Ureter (tissue), 1 donor: ENCODE measurements around the gene IGLL5. TPM values are rescaled to one million over a fixed set of nuclear protein-coding genes. Genes with fewer than 3 reads are reported as not detected.
A peak's percentile ranks its signal among the peaks of the same experiment; 100 is the strongest.
"Not testable (repeated sequence)": the region's sequence is repeated elsewhere in the genome, so short reads cannot be mapped to it uniquely, and the experiment has no call there.

Experiments used
- DNase-seq: peaks from one replicate; pipeline ENCODE4 v3.0.0-alpha.2; 2020; ENCODE audit warnings: low spot score
- total RNA-seq: library from RNA; stranded (reverse); gene quantifications from one replicate; pipeline ENCODE4 v1.2.4, GENCODE V29; 2023
- donor health status: DM: yes; HTN: yes; CAD: no.

Gene IGLL5
- total RNA-seq, 1 donor from 2014 or later = 34.5 TPM

DNA sequence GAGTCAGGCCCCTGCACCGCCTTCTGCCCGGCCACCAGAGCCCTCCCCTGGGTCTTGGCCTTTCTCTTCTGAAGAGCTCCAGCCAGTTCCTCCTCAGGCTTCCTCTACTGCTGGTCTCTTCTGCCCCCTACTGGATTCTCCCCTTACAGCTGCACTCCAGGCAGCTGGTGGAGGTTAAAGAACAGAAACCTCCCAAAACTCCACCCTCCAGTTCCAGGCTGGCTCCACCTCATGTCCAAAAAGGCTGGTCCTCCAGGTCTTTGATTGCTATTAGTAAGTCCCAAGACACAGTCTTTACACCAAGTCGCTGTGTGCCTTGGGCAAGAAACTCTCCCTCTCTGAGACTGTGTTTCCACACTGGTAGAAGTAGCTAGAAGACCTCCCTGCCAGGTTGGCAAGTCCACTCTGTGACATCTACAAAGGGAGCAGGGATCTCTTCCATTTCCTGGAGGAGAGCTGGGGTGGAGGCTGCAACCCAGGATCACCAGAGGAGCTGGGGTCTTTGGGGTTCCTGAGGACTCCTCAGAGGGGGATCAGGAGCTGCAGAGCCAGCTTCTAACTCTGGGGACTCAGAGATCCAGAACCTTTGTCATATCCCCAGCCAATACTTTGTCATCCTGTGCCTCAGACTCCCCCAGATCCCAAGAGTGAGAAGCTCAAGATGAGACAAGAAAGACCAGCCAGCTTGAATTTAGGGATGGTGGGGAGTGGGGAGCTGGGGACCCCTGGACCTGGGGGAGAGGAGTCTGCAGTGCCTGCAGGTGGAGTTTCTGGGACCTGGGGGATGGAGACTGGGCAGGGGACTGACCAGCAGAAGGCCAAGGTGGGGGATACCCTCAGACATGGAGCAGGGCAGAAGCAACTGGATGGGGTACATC, 3.4 kb upstream of the IGLL5 start:
- DNase-seq = peak; percentile 62

DNA sequence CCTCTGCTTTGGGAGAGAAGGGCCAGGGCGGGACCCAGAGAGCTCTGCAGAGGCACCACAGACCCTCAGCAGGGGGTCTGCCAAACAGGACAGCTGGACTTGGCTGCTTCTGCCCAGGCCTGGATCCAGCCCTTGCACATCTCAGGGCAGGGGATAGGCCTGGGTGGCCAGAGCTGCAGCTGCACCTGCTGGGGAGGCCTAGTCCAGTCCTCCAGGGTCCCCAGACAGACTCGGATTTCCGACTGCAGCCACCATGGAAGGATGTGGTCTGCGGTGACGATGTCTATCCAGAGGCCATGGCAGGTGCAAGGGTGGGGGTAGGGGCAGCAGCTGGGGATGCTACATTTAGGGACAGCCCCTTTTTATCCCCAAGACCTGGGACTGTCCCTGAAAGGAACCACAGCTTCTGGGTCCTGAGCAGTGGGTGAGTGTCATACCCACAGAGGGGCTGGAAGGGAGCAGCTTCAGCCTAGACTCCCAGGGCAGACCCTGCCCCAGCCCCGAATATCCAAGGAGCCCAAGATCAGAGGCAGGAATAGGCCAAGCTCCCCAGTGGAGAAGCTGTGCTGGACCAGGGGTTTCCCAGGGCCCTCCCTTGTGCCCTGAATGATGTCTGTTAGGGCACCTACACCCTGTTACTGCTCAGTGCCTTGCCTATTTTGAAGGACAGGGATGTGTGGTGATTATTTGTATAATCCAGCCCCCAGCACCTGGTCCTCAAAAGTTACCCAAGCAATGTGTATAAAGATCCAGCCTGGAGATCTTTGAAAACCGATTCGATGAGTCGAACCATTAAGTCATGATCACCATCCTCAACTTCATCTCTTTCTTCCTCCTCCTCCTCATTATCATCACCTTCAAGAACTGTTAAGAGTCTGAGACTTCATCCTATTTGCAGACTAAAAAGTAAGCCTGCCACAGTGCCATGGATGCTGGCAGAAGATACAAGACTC, 2.5 kb upstream of the IGLL5 start:
- DNase-seq = peak; percentile 39

DNA sequence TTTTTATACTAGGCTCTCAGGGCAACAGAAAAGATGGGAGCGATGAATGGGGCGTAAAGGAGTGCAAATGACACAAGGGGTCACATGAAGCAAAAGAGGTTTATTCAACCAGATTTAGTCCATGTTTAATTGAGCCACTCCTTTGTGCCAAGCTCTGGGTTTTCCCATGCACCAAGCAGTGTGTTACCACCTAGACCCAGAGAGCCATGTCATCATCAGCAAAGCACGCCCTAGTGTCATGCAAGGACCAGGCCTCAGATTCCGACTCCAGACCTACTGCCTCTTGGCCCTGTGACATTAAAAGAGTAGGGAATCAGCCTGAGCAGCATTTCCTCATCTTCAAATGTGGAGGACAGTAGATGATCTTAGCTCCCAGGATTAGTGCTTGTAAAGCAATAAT, 1.1 kb upstream of the IGLL5 start:
- peak; percentile 7 for DNase-seq

DNA sequence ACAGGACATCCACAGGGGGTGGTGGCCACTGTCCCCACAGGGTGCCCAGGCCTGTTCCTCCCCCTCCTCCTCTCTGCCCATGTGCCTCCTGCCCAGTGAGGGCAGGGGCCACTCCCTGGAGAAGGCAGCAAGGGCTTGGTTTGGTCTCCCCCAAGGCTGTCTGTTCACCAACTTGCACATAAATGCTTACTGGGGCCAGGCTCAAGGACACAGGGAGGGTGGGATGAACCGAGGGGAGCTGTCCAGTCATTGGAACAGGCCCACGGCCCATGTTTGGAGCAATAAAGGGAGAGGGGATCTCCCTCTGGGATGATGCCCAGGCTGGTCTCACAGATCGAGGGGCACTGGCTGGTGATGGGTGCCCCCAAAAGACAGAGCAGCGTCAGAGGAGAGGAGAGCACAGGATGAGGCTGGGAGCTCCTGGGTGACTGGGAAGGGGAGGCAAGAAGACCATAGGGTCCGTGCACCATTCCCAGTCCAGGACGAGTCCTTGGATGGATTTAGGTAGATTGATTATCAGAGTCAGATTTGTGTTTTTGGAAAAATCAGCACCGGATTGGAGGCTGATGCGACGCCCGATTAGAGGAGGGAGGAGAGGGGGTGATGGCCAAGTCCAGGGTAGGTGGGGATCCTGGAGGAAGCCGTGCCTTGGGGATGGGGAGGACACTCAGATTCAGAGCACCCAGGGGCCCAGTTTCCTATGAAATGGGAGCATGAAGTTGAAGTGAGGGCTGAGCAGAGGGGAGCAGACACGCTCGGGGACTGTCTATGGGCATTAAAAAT, 1.1 kb downstream of the IGLL5 start:
- DNase-seq = no peak

DNA sequence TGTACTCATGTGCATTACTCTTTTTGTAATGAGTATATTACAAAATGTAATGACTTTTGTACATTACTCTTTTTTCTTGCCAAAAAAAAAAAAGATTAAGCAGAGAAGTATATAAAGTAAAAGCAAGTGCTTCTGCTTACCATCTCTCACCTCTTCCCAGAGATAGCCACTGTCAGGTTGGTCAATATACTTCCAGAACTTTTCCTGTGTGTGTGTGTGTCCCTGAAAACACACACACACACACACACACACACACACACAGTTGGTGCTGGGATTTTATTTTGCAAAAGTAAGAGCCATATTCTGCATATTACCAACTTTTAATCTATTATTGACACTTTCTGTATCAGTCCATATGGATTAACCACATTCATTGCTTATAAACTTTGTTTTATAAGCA, 2.5 kb downstream of the IGLL5 start:
- no peak for DNase-seq

DNA sequence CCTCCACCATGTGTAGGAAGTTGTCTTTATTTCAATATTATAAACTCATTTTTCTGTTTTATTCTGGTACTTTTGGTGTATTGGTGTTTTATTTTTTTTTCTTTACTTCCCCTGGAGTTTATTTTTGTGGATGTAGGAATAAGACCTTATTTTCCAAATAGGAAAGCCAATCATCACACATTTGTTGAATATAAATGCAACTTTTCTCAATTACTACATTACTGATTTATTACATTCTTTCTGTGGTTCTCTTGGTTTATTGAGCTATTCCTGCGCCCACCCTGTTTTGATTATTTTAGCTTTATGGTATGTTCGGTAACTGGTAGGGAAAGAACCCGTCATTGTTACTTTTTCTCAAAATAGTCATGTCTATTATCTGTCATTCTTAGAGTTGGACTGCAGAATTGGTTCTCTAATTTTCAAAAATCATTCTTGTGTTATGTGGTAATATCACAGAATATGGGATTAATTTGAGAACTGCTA, 3.6 kb downstream of the IGLL5 start:
- DNase-seq = no peak

DNA sequence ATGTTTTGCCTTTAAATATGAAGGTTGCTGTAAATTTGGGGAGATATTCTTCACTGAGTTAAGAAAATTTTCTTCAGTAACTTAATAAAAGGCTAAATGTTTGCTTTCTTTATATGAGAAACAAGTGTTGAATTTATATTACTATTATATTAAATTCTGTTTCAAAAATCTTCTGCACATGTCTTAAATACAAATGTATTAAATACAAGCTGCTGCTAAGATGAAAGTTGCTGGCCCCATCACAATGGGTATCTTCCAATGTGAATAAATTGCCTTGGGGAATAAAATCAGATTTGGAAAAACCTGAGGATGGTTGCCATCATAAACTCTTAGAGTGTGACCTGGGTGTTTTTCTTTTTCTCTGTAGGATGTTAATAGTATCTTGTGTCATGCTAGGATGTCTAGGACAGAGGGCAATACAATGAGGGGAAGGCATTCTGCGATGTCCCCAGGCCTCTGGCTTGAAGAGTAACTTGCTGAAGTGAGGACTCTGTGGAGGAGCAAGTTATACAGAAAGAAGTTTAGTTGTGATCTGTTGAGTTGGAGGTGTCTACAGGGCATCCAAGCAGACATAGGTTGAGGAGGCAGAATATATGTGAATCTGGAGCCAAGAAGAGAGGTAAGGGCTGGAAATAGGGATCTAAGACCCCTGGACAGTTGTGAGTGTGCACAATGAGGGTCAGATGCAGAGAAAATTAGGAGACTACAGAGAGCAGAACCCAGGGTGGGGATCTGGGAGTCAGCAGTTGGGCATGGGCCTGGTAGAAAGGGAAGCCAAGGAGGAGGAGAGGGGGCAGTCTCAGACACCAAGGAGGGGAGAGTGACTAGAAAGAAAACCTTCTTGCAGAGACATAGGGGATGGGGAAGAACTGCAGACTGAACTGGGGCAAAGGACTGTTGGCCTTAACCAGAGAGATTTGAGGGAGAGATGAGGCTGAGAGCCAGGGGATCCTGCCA, 4.8 kb downstream of the IGLL5 start:
- DNase-seq = no peak

DNA sequence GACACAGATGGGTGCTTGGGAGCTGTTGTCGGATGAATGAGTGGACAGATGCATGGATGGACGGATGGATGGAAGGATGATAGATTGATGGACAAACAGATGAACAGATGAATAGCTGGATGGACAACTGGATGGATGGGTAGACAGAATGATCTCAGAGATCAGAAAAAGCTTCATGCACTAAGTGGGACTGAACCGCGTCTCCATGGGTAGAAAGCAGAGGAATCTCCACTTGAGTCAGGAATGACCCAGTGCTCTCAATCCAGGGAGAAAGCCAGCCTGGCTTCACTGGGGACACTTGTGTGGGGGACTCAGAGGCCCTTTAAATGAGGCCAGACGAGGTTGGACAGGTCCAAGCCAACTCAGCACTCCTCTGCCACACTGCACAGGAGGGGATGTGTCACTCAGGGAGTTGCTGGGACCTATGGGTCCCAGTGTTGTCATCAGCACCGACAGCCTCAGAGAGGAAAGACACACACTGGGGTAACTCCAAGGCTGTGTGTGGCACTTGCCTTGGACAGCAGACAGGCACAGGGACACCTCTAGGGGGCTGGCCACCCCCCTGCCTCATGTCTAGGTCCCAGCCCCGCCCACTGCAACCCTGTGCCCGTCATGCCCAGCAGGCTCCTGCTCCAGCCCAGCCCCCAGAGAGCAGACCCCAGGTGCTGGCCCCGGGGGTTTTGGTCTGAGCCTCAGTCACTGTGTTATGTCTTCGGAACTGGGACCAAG, 5.6 kb downstream of the IGLL5 start:
- no peak for DNase-seq

DNA sequence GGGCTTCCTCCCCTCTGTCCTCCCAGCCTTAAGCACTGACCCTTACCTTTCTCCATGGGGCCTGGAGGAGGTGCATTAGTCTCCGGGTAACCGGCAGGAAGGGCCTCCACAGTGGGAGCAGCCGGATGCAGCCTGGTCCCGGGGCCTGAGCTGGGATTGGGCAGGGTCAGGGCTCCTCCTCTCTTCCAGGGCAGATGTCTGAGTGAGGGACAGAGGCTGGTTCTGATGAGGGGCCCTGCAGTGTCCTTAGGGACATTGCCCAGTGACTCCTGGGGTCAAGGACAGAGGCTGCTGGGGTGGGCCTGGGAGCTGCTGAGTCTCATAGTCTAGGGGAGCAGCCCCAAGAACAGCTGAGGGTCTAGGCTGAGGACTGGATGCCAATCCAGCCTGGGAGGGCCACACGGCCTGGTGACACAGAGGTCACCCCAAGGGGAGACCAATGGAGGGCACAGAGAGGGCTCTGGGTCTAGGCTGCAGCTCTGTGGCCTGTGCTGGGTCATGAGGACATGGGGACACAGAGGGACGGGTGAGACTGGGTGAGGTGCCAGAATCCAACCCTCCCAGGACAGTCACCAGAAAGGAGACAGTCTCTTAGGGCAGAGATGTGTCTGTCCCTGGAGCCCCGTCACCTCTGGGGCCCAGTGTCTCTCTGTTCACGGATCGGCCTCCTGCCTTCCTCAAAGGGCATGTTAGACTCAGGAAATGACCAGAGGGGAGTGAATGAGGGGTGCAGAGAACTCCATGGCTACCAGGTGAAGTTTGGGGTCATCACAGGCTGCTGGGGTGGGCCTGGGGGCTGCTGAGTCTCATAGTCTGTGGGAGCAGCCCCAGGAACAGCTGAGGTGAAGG, 6.5 kb downstream of the IGLL5 start:
- no peak for DNase-seq

DNA sequence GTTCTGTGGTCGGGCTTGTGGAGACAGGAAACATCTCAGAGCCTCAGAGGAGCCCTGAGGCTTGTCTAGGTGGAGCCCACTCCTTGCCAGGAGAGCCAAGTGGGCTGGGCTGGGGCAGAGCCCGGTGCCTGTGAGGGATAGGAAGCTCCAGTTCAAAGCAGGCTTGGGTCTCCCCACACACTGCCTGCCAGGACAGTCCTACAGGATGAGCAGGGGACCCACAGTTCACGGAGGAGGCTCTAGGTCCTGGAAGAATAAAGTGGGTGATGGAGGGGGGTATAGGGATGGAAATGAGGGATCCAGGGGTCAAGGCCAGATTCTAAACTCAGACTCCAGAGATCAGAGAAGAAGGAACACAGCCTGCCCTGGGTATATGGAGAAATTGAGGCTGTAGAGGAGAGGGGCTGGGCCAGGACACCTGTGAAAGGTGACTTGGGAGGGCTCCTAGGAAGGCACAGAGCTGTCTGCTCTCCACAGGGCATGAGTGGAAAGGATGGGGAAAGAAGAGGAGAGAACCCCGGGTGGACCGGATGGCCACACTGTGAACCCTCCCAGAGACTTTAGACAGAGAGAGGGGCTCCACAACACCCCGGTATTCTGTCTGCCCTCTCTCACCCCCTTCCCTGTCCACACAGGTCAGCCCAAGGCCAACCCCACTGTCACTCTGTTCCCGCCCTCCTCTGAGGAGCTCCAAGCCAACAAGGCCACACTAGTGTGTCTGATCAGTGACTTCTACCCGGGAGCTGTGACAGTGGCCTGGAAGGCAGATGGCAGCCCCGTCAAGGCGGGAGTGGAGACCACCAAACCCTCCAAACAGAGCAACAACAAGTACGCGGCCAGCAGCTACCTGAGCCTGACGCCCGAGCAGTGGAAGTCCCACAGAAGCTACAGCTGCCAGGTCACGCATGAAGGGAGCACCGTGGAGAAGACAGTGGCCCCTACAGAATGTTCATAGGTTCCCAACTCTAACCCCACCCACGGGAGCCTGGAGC, 7.4 kb downstream of the IGLL5 start:
- DNase-seq = no peak

DNA sequence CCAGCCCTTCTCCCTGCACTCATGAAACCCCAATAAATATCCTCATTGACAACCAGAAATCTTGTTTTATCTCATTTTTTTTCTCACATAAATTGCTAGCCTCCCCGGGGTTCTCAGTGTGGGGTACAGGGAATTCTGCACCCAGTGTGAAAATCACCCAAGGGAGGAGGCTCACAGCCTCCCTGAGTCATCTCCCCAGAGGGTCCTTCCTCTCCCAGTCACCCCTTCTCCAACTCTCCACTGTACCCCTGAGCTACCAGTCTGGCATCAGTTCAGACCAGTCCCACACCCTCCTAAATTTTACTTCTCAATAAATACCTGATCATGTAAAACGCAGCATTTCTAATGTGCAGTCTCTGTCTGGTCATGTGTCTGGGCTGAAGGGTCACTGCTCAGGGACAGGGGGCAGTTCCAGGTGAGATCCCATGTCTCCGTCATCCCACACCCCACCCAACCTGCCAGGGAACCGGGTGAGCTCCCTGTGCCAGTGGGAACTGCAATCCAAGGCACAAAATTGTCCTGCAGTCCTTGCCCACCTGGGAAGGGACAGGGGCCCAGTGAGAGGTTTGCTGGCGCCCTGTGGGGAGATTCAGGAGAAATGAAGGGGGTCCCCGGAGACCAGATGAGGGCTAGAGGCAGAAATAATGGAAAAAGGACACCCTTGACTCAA, 8.3 kb downstream of the IGLL5 start:
- DNase-seq = no peak

DNA sequence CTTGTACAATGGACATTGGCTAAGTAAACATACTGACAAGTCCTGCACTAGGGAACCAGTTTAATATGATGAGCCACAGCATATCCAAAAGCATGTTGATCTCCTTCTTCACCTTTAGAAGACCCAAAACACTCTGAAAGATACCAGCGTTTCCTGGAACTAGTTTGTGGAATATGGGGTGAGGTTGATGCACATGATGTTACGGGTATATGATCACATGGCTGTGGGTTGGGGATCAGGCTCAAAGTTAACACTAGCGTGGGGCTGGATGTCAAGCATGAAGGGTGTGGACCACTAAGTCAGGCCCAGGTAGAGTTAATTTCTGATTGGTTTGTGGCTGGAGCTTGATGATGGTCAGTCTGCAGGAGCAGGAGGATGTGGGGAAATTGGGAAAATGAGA, 9.0 kb downstream of the IGLL5 start:
- no peak for DNase-seq

DNA sequence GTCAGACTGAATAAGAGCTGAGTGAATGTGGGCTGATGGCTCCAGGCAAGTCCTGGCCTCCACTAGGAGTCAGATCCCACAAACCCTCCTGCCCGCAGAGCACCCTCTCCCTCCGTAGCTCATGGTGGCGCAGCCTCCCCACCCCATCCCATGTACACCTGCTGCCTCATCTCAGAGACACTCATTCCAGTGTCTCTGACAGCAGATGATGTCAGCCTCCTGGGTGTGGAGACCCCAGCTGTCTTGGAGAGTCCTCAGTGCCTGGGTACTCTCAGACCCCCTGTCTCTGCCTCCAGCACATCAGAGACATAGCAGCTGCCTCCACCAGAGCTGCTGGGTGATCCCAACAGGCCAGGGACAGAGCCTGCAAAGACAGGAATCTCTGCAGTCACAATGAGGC, 9.5 kb downstream of the IGLL5 start:
- DNase-seq = no peak

DNA sequence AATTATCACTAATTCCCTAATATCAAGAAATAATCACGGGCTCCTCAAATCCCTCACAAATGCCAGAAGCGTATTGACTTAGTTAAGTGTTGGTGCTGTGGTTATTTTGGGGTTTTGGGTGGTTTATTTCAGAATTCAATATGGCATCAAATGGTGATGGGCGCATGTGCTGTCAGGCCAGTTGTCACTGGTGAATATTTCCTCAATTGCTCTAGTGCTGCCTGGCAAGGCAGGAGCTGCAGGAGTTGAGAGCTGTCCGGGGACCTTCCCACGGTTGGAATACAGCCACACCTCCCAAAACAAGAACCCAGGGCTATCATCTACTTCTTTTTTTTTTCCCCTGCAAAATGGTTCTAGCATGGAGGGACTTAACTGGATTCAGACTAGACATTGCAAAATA, 10.3 kb downstream of the IGLL5 start:
- no peak for DNase-seq

DNA sequence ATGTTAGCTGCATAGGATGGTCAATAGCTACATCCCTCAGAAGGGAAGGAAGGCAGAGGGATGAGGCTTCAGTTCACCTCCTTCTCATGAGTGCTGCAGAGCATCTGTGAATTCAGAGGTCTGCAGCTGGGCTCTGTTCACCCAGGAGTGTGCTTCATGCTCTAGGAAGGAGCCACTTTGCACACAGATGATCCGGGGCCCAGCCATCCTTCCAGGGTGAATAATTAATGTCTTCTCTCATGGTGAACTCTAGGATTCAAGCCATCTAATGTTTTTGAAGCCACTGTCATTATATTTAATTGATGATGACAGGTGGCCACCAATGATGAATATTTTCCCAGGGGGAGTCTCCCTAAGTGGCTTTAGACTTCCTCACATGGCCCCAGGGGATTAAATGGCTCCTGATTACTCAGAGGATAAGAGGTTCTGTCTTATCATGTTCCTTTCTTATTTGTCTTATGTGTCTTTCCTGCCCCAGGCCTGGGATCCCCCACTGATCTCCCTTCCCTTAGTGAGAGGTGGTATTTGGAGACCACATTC, 10.9 kb downstream of the IGLL5 start:
- not testable (repeated sequence) for DNase-seq

DNA sequence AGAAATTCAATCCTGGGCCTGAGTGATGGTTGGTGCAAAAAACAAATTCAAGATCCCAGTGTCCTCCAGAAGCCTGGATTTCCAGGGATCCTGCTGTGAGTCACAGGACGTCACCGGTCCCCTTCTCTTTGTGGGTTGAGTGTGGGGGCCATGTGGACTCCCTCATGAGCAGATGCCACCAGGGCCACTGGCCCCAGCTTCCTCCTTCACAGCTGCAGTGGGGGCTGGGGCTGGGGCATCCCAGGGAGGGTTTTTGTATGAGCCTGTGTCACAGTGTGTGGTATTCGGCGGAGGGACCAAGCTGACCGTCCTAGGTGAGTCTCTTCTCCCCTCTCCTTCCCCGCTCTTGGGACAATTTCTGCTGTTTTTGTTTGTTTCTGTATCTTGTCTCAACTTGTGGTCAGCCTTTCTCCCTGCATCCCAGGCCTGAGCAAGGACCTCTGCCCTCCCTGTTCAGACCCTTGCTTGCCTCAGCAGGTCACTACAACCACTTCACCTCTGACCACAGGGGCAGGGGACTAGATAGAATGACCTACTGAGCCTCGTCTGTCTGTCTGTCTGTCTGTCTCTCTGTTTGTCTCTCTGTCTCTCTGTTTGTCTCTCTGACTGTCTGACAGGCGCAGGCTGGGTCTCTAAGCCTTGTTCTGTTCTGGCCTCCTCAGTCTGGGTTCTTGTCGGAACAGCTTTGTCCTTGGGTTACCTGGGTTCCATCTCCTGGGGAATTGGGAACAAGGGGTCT, 11.9 kb downstream of the IGLL5 start:
- not testable (repeated sequence) for DNase-seq
